ENCODE measurements around the gene F11.
"Not testable (repeated sequence)": the region's sequence is repeated elsewhere in the genome, so short reads cannot be mapped to it uniquely, and the experiment has no call there.

GRCh38 chr4:186242031-186242430, 24.0 kb upstream of the F11 start:
- TF ChIP-seq FOS (IDR thresholded peaks at IDR 0.05; ENCODE audit: borderline replicate concordance, insufficient read depth, low read length); POLR2A (IDR thresholded peaks at IDR 0.05; ENCODE audit: low read depth, low read length); CTCF (IDR thresholded peaks at IDR 0.05; ENCODE audit: extremely low read depth in 1 of 2, insufficient read depth in 1 of 2, low read depth in 1 of 2, low read length in 2 of 2); JUN (IDR thresholded peaks at IDR 0.05; ENCODE audit: borderline replicate concordance, insufficient read depth, insufficient read length, low read depth); MAX (IDR thresholded peaks at IDR 0.05; ENCODE audit: insufficient read depth, insufficient read length); EZH2 (IDR thresholded peaks at IDR 0.05; ENCODE audit: borderline replicate concordance, low read depth, low read length, severe bottlenecking): not testable (repeated sequence)
